AG04449 (cell line): ENCODE results near the gene CRIM1.

Source experiments
- CTCF ChIA-PET: fragments of 350-600 bp; formaldehyde crosslinking; extraction: SDS; loops from one replicate; lab custom pipeline; 2021; ENCODE audit warnings: antibody characterized with exemption; lab: Yijun Ruan, JAX
- POLR2A ChIA-PET: fragments of 400-600, 350-600 bp; formaldehyde crosslinking; extraction: SDS; loops from one replicate; lab custom pipeline; 2020; ENCODE audit warnings: antibody characterized with exemption, inconsistent platforms; lab: Yijun Ruan, JAX
- DNase-seq: peaks from one replicate; pipeline ENCODE4 v3.0.0-alpha.2; 2010; ENCODE audit warnings: low read depth, low spot score
- H3K4me3 ChIP-seq: 2 replicates; pipeline ENCODE4 v1.5.1; 2011; ENCODE audit warnings: low read depth, mild to moderate bottlenecking, control low read depth, low read length
- TF ChIP-seq, protein P1 (sequence below): IDR thresholded peaks from one replicate; pipeline ENCODE4 v1.5.1; 2011; ENCODE audit warnings: mild to moderate bottlenecking, moderate library complexity, low read length, control low read depth, inconsistent platforms; ENCODE audit not compliant: insufficient read depth; ENCODE audit errors: missing control alignments

The CRIM1 gene

DNA sequence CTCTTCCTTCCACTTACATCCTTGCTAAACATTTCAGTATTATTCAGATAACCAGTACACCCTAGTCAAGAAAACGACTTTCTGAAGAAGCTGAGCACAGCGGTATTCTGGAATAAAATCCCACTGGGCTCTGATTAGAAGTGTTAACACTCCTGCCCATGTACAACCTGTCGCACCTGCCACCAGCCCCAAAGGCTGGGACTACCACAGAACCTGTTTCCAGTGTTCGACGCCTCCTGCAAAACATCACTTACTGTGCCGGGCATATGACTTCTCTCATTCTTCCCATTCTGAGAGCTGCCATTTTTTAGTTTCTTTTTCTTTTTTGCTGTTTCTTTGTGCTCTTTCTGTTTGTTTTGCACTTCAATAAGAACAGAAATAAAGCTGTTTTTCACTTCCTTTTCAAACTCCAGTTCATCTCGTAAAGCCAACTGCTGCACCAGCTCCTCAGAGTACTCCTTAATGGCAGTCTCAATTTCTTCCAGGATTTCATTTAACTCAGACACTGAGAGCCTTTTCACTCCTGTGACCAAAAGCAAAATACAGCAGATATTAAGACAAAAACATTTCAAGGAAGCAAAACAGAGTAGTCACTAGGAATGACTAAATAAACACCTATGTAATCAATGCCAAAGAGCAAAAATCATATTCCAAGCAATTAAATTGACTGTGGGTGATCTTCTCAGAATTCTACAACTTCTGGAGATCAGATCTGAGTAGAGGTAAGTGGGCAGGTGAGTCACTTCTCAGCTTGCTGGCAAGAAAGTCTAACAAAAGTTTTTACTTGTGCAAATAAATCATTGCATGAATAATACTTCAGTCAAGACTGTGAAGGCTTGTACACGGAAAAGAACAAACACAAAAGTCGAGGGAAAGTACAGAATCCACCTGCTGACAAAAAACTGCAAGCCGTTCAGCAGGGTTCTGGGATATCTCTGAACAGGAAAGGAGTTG lies 223.0 kb downstream of the CRIM1 start:
- POLR2A ChIA-PET: interaction anchor here (0.7 kb wide), 1 partner anchor 10 kb away, joined by 3 read pairs; no protein-coding TSS in a partner anchor
- CTCF ChIA-PET: interaction anchor here (1.4 to 1.6 kb wide), 2 partner anchors 11 to 86 kb away, joined by 3 to 6 read pairs; no protein-coding TSS in a partner anchor
- no peak for DNase-seq
- H3K4me3 ChIP-seq: no peak overlapping the region
- TF ChIP-seq, protein P1, sequence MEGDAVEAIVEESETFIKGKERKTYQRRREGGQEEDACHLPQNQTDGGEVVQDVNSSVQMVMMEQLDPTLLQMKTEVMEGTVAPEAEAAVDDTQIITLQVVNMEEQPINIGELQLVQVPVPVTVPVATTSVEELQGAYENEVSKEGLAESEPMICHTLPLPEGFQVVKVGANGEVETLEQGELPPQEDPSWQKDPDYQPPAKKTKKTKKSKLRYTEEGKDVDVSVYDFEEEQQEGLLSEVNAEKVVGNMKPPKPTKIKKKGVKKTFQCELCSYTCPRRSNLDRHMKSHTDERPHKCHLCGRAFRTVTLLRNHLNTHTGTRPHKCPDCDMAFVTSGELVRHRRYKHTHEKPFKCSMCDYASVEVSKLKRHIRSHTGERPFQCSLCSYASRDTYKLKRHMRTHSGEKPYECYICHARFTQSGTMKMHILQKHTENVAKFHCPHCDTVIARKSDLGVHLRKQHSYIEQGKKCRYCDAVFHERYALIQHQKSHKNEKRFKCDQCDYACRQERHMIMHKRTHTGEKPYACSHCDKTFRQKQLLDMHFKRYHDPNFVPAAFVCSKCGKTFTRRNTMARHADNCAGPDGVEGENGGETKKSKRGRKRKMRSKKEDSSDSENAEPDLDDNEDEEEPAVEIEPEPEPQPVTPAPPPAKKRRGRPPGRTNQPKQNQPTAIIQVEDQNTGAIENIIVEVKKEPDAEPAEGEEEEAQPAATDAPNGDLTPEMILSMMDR: no peak

DNA sequence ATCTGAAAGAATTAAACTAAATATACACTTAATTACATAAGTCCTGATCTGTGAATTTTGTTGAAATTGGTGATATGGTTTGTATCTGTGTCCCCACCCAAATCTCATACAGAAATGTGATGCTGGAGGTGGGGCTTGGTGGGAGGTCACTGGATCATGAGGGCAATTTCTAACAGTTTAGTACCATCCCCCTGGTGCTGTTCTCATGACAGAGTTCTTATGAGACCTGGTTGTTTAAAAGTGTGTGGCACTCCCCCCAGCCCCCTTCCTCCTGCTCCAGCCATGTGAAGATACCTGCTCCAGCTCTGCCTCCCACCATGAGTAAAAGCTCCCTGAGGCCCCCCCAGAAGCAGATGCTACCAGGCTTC lies 223.7 kb downstream of the CRIM1 start:
- TF ChIP-seq, protein P1: no peak
- ChIA-PET CTCF (no interaction called here), POLR2A (no interaction called here)
- DNase-seq: no peak
- H3K4me3 ChIP-seq: no peak overlapping the region

DNA sequence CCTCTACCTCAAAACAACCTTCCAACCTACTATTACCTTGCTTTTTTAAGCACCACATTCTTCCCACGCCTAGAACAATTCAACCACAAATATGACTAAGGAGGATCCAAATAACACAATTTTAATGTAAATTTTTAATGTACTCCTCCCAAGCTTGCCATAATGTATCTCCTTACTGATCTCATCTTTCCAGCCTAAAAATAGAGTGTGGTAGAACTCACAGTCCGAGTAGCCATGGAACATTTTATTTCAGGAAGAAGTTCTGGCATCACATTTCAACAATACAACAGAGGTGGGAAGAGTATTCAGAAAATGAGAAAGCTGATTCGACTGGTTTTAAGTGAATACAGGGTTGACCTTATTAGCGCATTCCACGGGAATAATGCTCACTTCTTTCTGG lies 227.0 kb downstream of the CRIM1 start:
- H3K4me3 ChIP-seq: no peak overlapping the region
- TF ChIP-seq, protein P1: no peak
- no peak for DNase-seq
- ChIA-PET POLR2A (no interaction called here), CTCF (no interaction called here)

DNA sequence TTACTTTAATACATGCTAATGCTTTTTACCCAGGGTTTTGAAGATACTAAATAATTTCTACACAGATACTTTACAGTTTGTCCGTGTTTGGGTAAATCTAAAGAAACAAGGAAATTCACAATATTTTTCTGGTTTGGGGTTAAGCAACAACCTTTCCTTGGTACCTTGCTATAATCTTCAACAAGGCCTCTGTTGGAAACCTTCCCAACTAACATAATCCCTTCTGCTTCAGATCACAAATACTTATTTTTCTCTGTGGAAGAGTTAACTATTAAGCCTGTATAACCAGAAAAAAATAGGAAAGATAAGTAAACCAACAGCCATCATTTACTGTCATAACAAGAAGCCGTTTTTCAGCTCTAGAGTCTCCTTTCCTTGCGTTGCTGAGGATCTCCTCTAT lies 227.4 kb downstream of the CRIM1 start:
- no peak overlapping the region for H3K4me3 ChIP-seq
- CTCF ChIA-PET: no interaction called here
- POLR2A ChIA-PET: no interaction called here
- DNase-seq: no peak
- TF ChIP-seq, protein P1: no peak

DNA sequence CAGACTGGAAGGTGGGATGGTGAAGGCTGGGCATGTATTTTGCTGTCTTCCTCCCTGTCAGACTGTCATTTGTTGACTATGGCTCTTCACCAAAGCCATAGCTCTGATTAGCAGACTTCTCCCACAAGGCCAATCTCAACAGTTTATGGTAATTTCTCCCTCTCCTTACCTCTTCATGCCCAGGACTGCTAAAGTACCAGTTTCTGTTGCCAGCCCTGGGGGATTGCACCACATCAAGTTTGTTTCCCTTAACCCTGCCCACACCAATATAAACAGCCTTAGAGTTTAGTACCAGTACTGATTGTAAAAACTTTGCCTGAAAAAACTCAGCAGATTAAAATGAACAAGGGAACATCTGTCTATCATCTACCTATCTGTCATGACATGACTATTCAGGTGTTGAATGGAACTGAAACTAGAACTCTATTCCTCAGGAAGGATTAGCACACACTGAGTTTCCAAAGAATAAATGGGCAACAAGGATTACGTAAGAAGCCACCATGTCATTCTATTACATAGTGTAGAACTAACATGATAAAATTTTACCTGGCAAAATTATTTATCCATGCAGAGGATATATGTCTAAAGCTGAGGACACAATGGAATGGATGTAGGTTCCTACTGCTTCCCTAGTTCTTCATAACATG lies 228.7 kb downstream of the CRIM1 start:
- DNase-seq: no peak
- TF ChIP-seq, protein P1: no peak
- ChIA-PET CTCF (no interaction called here), POLR2A (no interaction called here)
- no peak overlapping the region for H3K4me3 ChIP-seq

DNA sequence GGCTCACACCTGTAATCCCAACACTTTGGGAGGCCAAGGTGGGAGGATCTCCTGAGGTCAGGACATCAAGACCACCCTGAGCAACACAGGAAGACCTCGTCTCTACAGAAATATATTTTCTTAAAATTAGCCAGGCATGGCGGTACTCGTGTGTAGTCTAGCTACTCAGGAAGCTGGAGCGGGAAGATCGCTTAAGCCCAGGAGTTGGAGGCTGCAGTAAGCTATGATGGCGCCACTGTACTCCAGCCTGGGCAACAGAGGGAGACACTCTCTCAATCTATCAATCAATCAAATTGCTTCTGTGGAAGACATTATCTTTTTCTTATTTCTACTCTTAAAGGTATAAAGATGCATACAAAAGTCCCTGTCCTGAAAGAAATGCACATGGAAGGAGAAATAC lies 231.1 kb downstream of the CRIM1 start:
- no peak overlapping the region for H3K4me3 ChIP-seq
- ChIA-PET POLR2A (no interaction called here), CTCF (no interaction called here)
- TF ChIP-seq, protein P1: no peak
- no peak for DNase-seq
